Activated T-helper 1 cell treated with anti-CD3 and anti-CD28 coated beads, Interleukin-2, amount 50 U/mL, for 16 hours (primary cell): ENCODE results near the gene HPN.
A peak's percentile ranks its signal among the peaks of the same experiment; 100 is the strongest.
"Not testable (repeated sequence)": the region's sequence is repeated elsewhere in the genome, so short reads cannot be mapped to it uniquely, and the experiment has no call there.

Experiments
- DNase-seq, 2 donors: peaks; one replicate each; pipeline ENCODE4 v3.0.0-alpha.2; 2020; ENCODE audit warnings: low read depth in 1 of 2, low spot score in 1 of 2

Gene HPN

GRCh38 chr19:35027009-35027408 is 14.5 kb upstream of the HPN start:
- DNase-seq, result no peak

- DNase-seq, result no peak
Measured at GRCh38 chr19:35027851-35028599, 13.5 kb upstream of the HPN start.

- DNase-seq, result not testable (repeated sequence)
Measured at GRCh38 chr19:35028600-35028885, 13.0 kb upstream of the HPN start.

GRCh38 chr19:35029275-35029736 is 12.2 kb upstream of the HPN start:
- not testable (repeated sequence) for DNase-seq

GRCh38 chr19:35029737-35030256 is 11.7 kb upstream of the HPN start:
- DNase-seq, result no peak

GRCh38 chr19:35030257-35031071 is 11.1 kb upstream of the HPN start, which contains the start of gene SCN1B:
Gene SCN1B, plus strand, starts transcription at chr19:35030470. Its CDS starts 351 bp downstream, at chr19:35030821.
- peak; percentile 37 to 54 for DNase-seq

GRCh38 chr19:35031072-35031881 is 10.2 kb upstream of the HPN start:
- DNase-seq, result no peak

- DNase-seq, result no peak
Measured at GRCh38 chr19:35032356-35032865, 9.1 kb upstream of the HPN start.

GRCh38 chr19:35033067-35034004 is 8.2 kb upstream of the HPN start:
- DNase-seq, result no peak

GRCh38 chr19:35034005-35034502 is 7.5 kb upstream of the HPN start:
- no peak for DNase-seq

- DNase-seq, result no peak
Measured at GRCh38 chr19:35034588-35035382, 6.7 kb upstream of the HPN start.

- no peak for DNase-seq
Measured at GRCh38 chr19:35037716-35038622, 3.6 kb upstream of the HPN start.

- no peak for DNase-seq
Measured at GRCh38 chr19:35038623-35039512, 2.7 kb upstream of the HPN start.

- DNase-seq, result no peak
Measured at GRCh38 chr19:35039881-35040825, 1.4 kb upstream of the HPN start.

- no peak for DNase-seq
Measured at GRCh38 chr19:35040826-35041547, 534 bp upstream of the HPN start.
